ENCODE measurements around the gene HESX1.

The HESX1 gene

GRCh38 chr3:57166660-57167059 lies 33.1 kb downstream of the HESX1 start:
- no peak for DNase-seq

DNA sequence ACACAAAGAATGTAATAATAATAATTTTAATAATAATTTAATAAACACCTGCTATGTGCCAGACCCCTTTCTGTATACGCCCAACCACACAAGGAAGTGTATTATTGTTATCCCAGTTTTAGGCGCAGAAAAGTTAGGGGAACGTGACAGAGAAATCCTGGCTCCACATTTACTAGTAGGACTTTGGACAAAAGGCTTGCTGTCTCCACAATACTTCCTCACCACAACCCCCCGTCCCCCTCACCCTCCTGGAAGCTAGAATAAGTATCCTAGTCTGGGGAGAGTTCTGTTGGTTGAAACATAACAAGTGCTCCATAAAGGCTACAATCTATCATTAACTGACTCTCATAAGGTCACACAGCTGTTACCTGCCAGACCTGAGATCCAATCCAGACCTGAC lies 34.1 kb downstream of the HESX1 start:
- DNase-seq: no peak

DNA sequence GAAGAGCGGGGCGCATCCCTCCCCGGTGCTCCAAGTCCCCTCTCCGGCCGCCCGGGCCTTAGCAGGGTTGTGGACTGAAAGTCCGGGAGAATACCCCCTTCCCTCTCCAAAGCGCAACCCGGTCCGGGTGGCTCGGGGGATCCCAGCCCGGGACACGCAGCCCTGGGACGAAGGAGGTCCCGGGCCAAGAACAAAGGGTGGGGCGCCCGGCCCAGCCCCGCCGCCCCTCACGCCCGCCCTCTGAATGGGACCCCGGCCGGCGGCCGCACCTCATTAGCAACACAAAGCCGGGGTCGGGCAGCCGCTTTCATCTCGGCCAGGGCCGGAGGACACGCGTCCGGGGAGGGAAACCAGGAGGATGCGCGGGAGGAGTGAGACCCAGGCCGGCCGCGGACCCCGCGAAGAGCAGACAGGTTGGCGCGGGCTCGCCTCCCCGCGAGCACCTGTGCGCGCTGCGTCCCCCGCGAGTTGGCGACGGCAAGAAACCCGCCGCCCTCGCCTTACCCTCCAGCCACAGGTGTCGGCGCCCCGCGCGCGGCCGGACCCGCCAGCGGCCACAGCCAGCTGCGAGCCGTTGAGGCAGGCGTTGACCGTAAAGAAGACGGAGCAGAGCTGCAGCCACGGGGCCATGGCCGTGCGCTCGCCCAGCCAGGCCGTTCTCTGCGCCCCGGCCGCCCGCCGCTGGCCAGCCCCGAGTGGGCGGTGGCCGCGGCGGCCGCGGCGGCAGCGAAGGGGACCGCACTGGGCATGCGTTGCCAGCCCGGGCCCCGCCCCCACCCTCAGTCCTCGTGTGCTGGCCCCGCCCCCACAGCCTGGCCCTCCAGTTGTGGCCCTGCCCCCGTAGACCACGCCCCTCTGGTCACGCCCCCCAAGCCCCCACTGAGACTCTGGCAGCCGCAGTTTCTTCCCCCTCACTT lies 34.9 kb downstream of the HESX1 start, which contains the start of gene IL17RD:
Gene IL17RD, minus strand, starts transcription at position 697 of the 917 bp plus-strand sequence. Its CDS starts 67 bp downstream, at position 630.
- peak; percentile 82 for DNase-seq

DNA sequence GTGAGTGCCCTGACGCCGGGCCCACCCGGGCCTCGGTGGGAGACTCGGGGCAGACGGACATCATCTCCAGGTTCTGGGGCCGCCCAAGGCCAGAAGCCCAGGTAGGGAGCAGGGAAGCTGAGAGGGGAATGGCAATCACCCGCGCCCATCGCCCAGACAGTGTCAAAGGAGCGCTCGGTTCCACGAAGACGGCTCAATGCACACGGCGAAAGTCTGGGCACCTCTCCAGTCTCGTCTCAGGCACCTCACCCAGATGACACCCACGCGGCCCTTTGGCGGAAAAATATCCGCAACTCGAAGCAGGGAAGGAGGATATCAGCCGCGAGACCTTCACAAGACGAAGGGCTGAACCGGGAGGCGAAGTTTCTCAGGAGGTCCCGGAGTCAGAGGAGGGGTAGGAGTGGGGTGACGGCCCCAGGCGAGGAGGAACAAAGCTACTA lies 35.5 kb downstream of the HESX1 start:
- DNase-seq: no peak

GRCh38 chr3:57163751-57164150 lies 36.0 kb downstream of the HESX1 start:
- DNase-seq: no peak

GRCh38 chr3:57161915-57162314 lies 37.9 kb downstream of the HESX1 start:
- no peak for DNase-seq

GRCh38 chr3:57160765-57161538 lies 38.8 kb downstream of the HESX1 start:
- no peak for DNase-seq

- DNase-seq: no peak
Observed at GRCh38 chr3:57160076-57160764, 39.6 kb downstream of the HESX1 start.

DNA sequence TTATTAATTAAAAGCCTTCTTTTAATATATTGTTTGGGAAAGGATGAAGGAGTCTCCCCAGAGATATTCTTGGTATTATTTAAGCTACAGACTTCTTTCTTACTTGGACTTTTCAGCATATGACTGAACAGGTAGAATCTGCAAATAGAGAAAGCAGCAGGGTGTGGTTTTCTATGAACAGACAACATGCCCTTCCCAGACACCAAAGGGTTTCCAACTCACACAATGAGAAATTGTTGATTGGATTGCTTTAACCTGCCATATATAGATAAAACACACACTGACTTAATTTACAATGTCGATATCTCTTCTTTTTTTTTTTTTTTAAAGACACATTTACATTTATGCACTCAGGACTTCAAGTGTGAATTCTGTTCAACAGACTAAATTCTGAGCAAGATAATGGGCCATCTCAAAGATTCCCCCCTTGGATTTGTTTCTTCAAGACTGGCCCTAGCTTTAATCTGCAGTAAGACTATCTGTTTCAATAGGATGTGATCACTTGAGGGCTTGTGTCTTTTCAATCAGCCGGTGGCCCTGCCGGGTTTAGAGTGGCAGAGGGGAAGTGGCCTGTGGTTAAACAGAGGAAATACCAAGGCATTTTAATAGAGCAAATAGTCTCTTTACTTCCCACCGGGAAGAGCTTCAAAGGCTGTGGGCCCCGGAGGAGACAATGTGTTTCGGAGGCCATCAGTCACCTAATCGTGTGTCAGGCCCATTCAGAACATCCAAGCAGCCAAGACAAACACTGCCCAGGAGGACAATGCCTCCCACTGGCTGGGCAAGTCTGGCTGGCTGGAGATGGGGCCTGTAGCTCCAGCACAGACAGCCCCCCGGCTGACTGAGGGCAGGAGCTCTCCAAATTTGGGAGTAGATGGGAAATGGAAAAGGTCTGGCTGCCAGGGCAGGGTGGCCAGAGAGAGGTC lies 40.7 kb downstream of the HESX1 start:
- DNase-seq: no peak

DNA sequence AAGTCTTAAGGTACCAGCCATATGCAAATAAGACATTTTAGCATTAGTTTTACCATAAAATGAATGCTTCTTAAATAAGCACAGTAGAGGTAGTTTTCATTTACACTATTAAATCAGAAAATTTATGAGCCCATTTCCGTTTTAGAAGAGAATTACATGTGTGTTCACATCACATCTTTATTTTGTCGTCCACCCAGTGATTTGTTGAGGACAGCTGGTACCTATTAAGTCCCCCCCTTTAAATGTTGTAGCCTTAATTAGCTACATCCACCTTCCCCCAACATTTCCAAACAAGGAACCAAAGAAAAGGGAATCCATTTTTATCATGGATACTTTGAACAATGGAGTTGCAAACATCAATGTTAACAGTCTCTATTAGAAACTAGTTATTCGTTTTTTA lies 41.5 kb downstream of the HESX1 start:
- DNase-seq: no peak

- no peak for DNase-seq
Observed at GRCh38 chr3:57157545-57157944, 42.2 kb downstream of the HESX1 start.

DNA sequence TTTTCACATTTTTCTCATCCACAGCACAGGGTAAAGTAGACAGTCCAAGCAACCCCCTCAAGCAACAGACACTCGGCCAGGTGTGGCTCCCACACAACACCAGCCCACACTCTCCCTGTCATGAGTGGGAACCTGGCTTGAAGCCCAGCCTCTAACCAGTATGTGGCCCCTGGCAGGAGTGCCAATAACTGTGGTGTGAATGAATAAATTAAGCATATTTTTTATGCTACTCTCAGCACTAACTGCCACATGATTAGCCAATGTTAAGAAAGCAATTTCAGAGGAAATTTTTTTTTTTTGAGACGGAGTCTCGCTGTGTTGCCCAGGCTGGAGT lies 44.5 kb downstream of the HESX1 start:
- no peak for DNase-seq

DNA sequence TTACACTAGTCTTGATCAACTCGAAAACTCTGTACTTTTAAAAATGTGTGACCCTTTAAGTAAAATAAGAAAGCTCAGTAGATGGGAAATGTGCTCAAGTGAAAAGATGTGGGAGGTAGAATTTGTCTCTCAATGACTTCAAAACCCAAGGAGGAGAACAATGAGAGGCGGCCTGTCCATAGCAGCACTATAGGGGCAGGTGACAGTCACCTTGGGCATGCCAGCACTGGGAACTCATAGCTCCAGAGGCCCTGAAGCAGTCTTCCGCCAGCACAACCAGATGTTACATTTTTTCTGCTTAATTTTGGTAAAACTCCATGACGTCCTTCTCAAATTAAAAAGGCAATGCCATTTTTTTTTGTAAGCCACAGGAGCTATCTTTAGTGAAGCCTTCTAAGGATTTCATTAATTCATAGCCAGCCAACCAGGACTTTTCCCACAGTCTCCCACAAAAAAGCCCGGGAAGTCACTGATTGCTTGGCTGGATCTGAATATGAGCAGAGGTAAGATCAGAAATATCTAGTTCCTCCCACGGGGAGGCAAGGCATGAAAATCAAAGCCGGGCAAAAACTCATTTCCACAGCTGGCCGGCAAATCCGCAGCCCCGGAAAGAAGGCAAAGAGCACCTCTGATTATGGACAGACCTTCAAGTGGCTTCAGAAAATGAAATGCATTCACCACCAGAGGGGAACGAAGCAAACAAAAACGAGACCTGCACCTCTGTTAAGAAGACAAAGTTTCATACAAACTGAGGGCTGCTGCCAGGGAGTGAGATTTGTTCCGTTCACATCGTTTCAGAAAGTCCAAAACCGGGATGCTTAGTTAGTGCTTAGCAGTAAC lies 45.1 kb downstream of the HESX1 start:
- DNase-seq: no peak

DNA sequence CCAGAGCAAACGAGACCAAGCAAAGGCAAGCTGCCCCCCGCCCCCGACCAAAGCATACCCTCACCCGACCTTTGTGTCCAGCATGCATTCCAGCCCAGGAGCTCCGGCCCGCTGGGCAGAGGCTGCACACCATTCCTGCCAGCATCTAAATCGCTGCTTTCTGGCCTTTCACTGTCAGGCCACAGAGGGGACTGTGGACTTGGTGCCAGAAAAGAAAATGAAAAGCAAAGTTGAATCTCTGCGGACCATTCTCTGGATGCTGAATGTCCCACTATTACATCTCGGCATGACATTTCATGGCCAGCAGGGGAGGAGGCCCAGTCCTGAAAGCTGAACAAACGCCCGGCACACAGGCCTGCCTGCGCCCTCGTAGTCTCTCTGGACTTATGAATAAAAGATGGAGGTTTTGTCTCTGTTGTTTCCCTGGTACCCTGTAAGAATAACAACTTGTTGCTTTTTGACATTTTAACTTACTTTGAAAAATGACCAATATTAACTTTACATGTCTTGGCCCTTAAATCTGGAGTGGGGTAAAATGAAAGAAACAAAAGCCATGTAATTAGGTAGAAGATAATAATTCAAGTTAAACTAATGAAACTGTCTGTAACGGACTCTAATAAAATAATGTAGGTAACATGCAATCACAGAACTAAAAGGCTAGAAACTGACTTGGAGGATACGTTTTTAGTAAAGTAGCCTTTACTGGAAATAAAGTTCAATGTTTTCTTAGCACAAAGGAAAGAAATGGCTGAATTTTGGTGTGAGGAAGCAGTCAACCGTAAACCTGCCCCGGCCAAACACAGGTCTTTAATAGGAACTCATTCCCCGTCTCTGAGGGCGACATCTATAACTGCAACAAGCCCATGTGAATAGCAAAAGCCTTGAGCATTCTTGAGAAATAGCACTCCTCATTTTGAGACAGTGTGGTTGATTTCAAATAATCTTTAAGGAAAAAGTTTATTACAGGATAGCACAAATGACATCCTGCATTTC lies 47.3 kb downstream of the HESX1 start:
- DNase-seq: no peak

DNA sequence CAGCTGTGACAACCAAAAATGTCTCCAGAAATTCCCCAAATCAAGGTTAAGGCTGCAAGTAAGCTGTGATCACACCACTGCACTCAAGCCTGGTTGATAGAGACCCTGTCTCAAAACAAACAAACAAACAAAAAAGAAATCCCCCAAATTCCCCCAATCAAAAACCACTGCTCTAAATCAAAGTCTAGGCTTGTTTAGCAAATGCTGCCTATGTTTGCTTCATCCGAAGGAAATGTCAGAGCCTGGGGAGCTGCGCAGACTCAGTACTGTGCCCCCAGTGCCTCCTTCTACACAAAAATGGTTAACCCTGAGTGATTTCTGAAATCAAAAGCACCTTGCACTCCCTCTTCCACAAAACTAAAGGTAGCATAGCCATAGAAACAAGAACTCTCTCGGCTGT lies 48.0 kb downstream of the HESX1 start:
- DNase-seq: no peak

GRCh38 chr3:57151021-57151449 lies 48.7 kb downstream of the HESX1 start:
- DNase-seq: no peak

DNA sequence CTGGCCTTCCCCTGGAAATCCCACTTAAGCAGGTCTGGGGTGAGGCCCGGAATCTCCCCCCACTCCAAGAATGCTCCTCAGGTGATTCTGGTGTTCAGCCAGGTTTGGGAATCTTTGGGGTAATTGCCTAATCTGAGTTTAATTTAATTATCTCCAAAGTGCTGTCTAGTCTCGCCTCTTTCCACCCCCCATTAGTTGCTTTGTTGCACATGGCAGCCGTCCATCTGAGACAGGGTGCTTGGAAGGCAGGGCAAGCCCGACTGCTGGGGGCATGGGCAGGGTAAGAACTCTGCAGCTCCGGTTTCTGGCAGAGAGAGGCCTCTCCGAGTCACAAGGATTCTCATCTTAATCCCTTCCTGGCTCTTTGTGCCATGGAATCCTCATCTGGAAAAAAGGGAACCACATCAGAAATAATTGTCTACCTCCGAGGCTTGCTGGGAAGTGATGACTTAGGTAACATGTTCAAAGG lies 49.6 kb downstream of the HESX1 start:
- DNase-seq: no peak

Measured in activated CD8-positive, alpha-beta memory T cell treated with anti-CD3 and anti-CD28 coated beads for 24 hours (primary cell).